GM10248 (cell line): ENCODE results near the gene C1GALT1.

Source experiments
- CTCF ChIA-PET: fragments of 300-600 bp; sonication (Branson Sonifier 250); formaldehyde crosslinking; extraction: SDS; loops from one replicate; lab custom pipeline; 2021; ENCODE audit warnings: antibody characterized with exemption; lab: Yijun Ruan, JAX
- POLR2A ChIA-PET: fragments of 350-650 bp; sonication (Branson Sonifier 250); formaldehyde crosslinking; extraction: SDS; loops from one replicate; lab custom pipeline; 2020; ENCODE audit warnings: antibody characterized with exemption; lab: Yijun Ruan, JAX
- DNase-seq: peaks from one replicate; pipeline ENCODE4 v3.0.0; 2012; ENCODE audit errors: extremely low spot score
- CTCF ChIP-seq: IDR thresholded peaks from 2 replicates; pipeline ENCODE4 v1.5.1; 2012; ENCODE audit warnings: mild to moderate bottlenecking, low read depth; ENCODE audit errors: extremely low read depth, missing control alignments, control extremely low read depth

C1GALT1 gene

GRCh38 chr7:7169296-7169695 lies 13.0 kb upstream of the C1GALT1 start:
- DNase-seq: no peak
- CTCF ChIA-PET: interaction anchor here (1.1 kb wide), 1 partner anchor 9 kb away, joined by 5 read pairs; no protein-coding TSS in a partner anchor
- POLR2A ChIA-PET: no interaction called here
- TF ChIP-seq CTCF: no peak

GRCh38 chr7:7173956-7174632 lies 8.2 kb upstream of the C1GALT1 start:
- DNase-seq: no peak
- ChIA-PET CTCF (interaction anchor here (0.9 to 1.6 kb wide), 3 partner anchors 8 to 27 kb away, joined by 3 to 5 read pairs (median 4); partner anchors contain the start of gene C1GALT1), POLR2A (no interaction called here)
- TF ChIP-seq CTCF: no peak

GRCh38 chr7:7175075-7175695 lies 7.2 kb upstream of the C1GALT1 start:
- ChIA-PET POLR2A (no interaction called here), CTCF (interaction anchor here (0.9 to 1.6 kb wide), 5 partner anchors 10 to 100 kb away, joined by 3 to 5 read pairs (median 3); no protein-coding TSS in a partner anchor)
- TF ChIP-seq CTCF: no peak
- no peak for DNase-seq

GRCh38 chr7:7176406-7177043 lies 5.8 kb upstream of the C1GALT1 start:
- no peak for TF ChIP-seq CTCF
- no peak for DNase-seq
- ChIA-PET CTCF (interaction anchor here (1.3 to 1.6 kb wide), 2 partner anchors 12 to 27 kb away, joined by 3 to 5 read pairs; no protein-coding TSS in a partner anchor), POLR2A (no interaction called here)

- ChIA-PET CTCF (interaction anchor here (1.1 kb wide), 1 partner anchor 13 kb away, joined by 3 read pairs; no protein-coding TSS in a partner anchor), POLR2A (no interaction called here)
- DNase-seq: no peak
- TF ChIP-seq CTCF: no peak
Observed at GRCh38 chr7:7177044-7177517, 5.3 kb upstream of the C1GALT1 start.

- ChIA-PET CTCF (interaction anchor here (1.1 to 1.5 kb wide), 2 partner anchors 8 to 12 kb away, joined by 3 to 5 read pairs; no protein-coding TSS in a partner anchor), POLR2A (no interaction called here)
- no peak for DNase-seq
- TF ChIP-seq CTCF: no peak
Observed at GRCh38 chr7:7178081-7178480, 4.3 kb upstream of the C1GALT1 start.
